A673 (cell line): ENCODE measurements around the gene TSGA10IP.

ENCODE experiments used
- EZH2 ChIP-seq: fragments of 200-600 bp; sonication (generic); IDR thresholded peaks from 2 replicates; pipeline ENCODE4 v1.6.1; 2017; ENCODE audit warnings: borderline replicate concordance, low read depth, mild to moderate bottlenecking, mixed read lengths, antibody characterized with exemption, low read length; ENCODE audit not compliant: poor library complexity, severe bottlenecking
- TF ChIP-seq, protein P1 (sequence below): fragments of 300-800, 200-600 bp; sonication (generic); conservative IDR thresholded peaks from 2 replicates; pipeline ENCODE4 v1.5.1; 2017; ENCODE audit warnings: low read depth, mild to moderate bottlenecking, antibody characterized with exemption, low read length, moderate library complexity, mixed read lengths

DNA sequence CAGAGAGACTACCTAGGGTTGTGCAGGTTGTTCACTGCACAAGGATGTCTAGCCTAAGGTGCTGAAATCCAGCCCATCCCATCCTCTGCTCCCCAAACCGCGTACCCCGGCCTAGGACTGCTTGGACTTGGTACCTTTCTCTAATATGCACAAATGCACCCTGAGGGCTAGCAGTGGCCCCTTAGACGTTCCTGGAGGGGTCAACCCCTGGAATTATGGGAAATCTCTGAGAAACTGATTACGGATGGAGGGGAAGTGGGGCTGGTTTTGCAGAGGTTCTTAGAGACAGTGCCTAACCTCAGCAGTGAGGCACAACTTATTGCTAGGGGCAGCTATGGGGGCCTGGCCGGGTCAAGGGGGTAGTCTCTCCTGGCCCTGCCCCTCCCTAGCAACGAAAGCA, 28.9 kb upstream of the TSGA10IP start:
- TF ChIP-seq, protein P1, sequence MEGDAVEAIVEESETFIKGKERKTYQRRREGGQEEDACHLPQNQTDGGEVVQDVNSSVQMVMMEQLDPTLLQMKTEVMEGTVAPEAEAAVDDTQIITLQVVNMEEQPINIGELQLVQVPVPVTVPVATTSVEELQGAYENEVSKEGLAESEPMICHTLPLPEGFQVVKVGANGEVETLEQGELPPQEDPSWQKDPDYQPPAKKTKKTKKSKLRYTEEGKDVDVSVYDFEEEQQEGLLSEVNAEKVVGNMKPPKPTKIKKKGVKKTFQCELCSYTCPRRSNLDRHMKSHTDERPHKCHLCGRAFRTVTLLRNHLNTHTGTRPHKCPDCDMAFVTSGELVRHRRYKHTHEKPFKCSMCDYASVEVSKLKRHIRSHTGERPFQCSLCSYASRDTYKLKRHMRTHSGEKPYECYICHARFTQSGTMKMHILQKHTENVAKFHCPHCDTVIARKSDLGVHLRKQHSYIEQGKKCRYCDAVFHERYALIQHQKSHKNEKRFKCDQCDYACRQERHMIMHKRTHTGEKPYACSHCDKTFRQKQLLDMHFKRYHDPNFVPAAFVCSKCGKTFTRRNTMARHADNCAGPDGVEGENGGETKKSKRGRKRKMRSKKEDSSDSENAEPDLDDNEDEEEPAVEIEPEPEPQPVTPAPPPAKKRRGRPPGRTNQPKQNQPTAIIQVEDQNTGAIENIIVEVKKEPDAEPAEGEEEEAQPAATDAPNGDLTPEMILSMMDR, result no peak
- no peak for TF ChIP-seq EZH2
